HG02642 (cell line): Measurements from ENCODE around the gene ENPP1.
"Not testable (repeated sequence)": the region's sequence is repeated elsewhere in the genome, so short reads cannot be mapped to it uniquely, and the experiment has no call there.

Source experiments
- ATAC-seq: cut with Tn5 transposase; IDR thresholded peaks from one replicate; pipeline ENCODE4 v1.9.1; 2021; ENCODE audit warnings: mild to moderate bottlenecking; ENCODE audit not compliant: unreplicated experiment, poor library complexity

The ENPP1 gene

GRCh38 chr6:131909408-131910218 lies 101.8 kb downstream of the ENPP1 start:
- peak; percentile 99 for ATAC-seq

- no peak for ATAC-seq
Observed at GRCh38 chr6:131910219-131910589, 102.4 kb downstream of the ENPP1 start.

GRCh38 chr6:131910956-131911355 lies 103.1 kb downstream of the ENPP1 start:
- no peak for ATAC-seq

- ATAC-seq = no peak
Observed at GRCh38 chr6:131911951-131912350, 104.1 kb downstream of the ENPP1 start.

GRCh38 chr6:131914234-131914633 lies 106.4 kb downstream of the ENPP1 start:
- no peak for ATAC-seq

- ATAC-seq = peak; percentile 86
Observed at GRCh38 chr6:131914967-131915751, 107.3 kb downstream of the ENPP1 start.

GRCh38 chr6:131916091-131916796 lies 108.4 kb downstream of the ENPP1 start:
- ATAC-seq = not testable (repeated sequence)

GRCh38 chr6:131916847-131917246 lies 109.0 kb downstream of the ENPP1 start:
- ATAC-seq = no peak

- no peak for ATAC-seq
Observed at GRCh38 chr6:131917318-131917717, 109.5 kb downstream of the ENPP1 start.

- no peak for ATAC-seq
Observed at GRCh38 chr6:131917763-131918649, 110.2 kb downstream of the ENPP1 start.

GRCh38 chr6:131918650-131919355 lies 111.0 kb downstream of the ENPP1 start:
- no peak for ATAC-seq

GRCh38 chr6:131920656-131921055 lies 112.8 kb downstream of the ENPP1 start:
- ATAC-seq = no peak

- peak; percentile 63 for ATAC-seq
Observed at GRCh38 chr6:131923356-131923755, 115.5 kb downstream of the ENPP1 start.

GRCh38 chr6:131924881-131925474 lies 117.2 kb downstream of the ENPP1 start:
- no peak for ATAC-seq

GRCh38 chr6:131929264-131929663 lies 121.4 kb downstream of the ENPP1 start:
- no peak for ATAC-seq

- no peak for ATAC-seq
Observed at GRCh38 chr6:131929976-131930375, 122.2 kb downstream of the ENPP1 start.

GRCh38 chr6:131931063-131931750 lies 123.4 kb downstream of the ENPP1 start:
- no peak for ATAC-seq

- no peak for ATAC-seq
Observed at GRCh38 chr6:131936156-131936555, 128.3 kb downstream of the ENPP1 start.
